ENCODE results near the gene CNTN5.

DNA sequence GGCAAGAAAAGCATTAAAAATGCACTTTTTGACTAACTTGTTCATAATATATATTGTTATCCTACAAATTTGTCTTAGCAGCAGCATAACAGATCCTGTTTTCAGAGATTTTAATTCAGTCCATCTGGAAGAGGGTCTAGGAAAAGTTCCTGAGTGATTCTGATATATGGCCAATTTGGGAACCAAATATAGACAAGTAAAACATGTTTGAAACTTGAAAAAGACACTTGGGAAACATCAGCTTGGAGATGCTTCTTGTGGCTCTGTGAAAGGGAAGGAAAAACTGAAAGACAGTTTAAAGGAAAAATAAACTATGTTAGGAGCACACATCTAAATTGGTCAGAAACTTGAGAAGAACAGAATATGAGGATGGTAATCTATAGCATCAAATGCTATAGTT, 697.5 kb downstream of the CNTN5 start:
- TF ChIP-seq EZH2 (IDR thresholded peaks at IDR 0.05; ENCODE audit: borderline replicate concordance) (no peak), CTCF (IDR thresholded peaks at IDR 0.05; ENCODE audit: poor library complexity) (no peak), EZH2phosphoT487 (IDR thresholded peaks at IDR 0.05; ENCODE audit: low read depth, severe bottlenecking, unreplicated experiment) (no peak)

Data from hepatocyte (in vitro differentiated cells).